GM23338 (cell line): ENCODE results near the gene EGLN2. TPM values are rescaled to one million over a fixed set of nuclear protein-coding genes. Genes with fewer than 3 reads are reported as not detected.

Experiments
- ATAC-seq: fragments of 200-7000 bp; cut with Tn5 transposase; 3 replicates; pipeline ENCODE4 v1.9.1; 2020
- DNase-seq: peaks from one replicate; pipeline ENCODE4 v3.0.0-alpha.2; 2015; ENCODE audit warnings: low spot score
- H2AFZ ChIP-seq: fragments of 200-600 bp; sonication (generic); 2 replicates; pipeline ENCODE4 v1.8.0; 2016; ENCODE audit warnings: antibody characterized with exemption, mild to moderate bottlenecking, moderate library complexity
- H3F3A ChIP-seq: fragments of 200-600 bp; sonication (generic); replicated peaks from 2 replicates; pipeline ENCODE4 v1.8.0; 2017; ENCODE audit warnings: antibody characterized with exemption, mixed run types, low read depth
- H3K27ac ChIP-seq: fragments of 200-600 bp; sonication (generic); 2 replicates; pipeline ENCODE4 v1.6.1; 2016; ENCODE audit warnings: low read depth
- H3K27me3 ChIP-seq: fragments of 200-600 bp; sonication (generic); 2 replicates; pipeline ENCODE4 v1.8.0; 2016; ENCODE audit warnings: mild to moderate bottlenecking, mixed run types, moderate library complexity; ENCODE audit not compliant: insufficient read depth
- H3K36me3 ChIP-seq: fragments of 200-600 bp; sonication (generic); 2 replicates; pipeline ENCODE4 v1.8.0; 2016; ENCODE audit warnings: mild to moderate bottlenecking; ENCODE audit not compliant: insufficient read depth
- H3K4me1 ChIP-seq: fragments of 200-600 bp; sonication (generic); 2 replicates; pipeline ENCODE4 v1.8.0; 2016; ENCODE audit warnings: mild to moderate bottlenecking, moderate library complexity; ENCODE audit not compliant: insufficient read depth
- H3K4me2 ChIP-seq: fragments of 200-600 bp; sonication (generic); 2 replicates; pipeline ENCODE4 v1.7.1; 2017; ENCODE audit warnings: mixed run types
- H3K4me3 ChIP-seq: fragments of 200-600 bp; sonication (generic); 2 replicates; pipeline ENCODE4 v1.6.1; 2016; ENCODE audit warnings: mixed run types
- H3K79me2 ChIP-seq: fragments of 200-600 bp; sonication (generic); replicated peaks from 2 replicates; pipeline ENCODE4 v1.8.0; 2017; ENCODE audit warnings: mild to moderate bottlenecking; ENCODE audit not compliant: insufficient read depth
- H3K9me2 ChIP-seq: fragments of 200-600 bp; sonication (generic); 2 replicates; pipeline ENCODE4 v1.8.0; 2017; ENCODE audit not compliant: insufficient read depth
- H4K20me1 ChIP-seq: fragments of 200-600 bp; sonication (generic); replicated peaks from 2 replicates; pipeline ENCODE4 v1.8.0; 2017; ENCODE audit warnings: mild to moderate bottlenecking; ENCODE audit not compliant: insufficient read depth
- H3K27ac Mint-ChIP-seq: 2 replicates; pipeline ENCODE4 v1.8.0; 2020; ENCODE audit warnings: inconsistent platforms, mild to moderate bottlenecking, moderate library complexity, mixed read lengths
- H3K27me3 Mint-ChIP-seq: 3 replicates; pipeline ENCODE4 v1.8.0; 2022; ENCODE audit warnings: low read depth, mild to moderate bottlenecking, moderate library complexity, mixed read lengths, inconsistent platforms; ENCODE audit not compliant: insufficient read depth, poor library complexity
- H3K36me3 Mint-ChIP-seq: 3 replicates; pipeline ENCODE4 v1.8.0; 2021; ENCODE audit warnings: low read depth, mild to moderate bottlenecking, inconsistent platforms, moderate library complexity, mixed read lengths
- H3K4me1 Mint-ChIP-seq: 3 replicates; pipeline ENCODE4 v1.8.0; 2020; ENCODE audit warnings: mild to moderate bottlenecking, inconsistent platforms, mixed read lengths
- H3K4me3 Mint-ChIP-seq: 3 replicates; pipeline ENCODE4 v1.8.0; 2021; ENCODE audit warnings: moderate library complexity, mild to moderate bottlenecking, inconsistent platforms, mixed read lengths
- H3K9me3 Mint-ChIP-seq: 3 replicates; pipeline ENCODE4 v1.8.0; 2020; ENCODE audit warnings: moderate library complexity, mild to moderate bottlenecking, inconsistent platforms, mixed read lengths
- CREB1 ChIP-seq: fragments of 250-450 bp; sonication (Bioruptor Pico); IDR thresholded peaks from 2 replicates; pipeline ENCODE4 v1.5.0; 2020; ENCODE audit warnings: low read depth, mild to moderate bottlenecking, moderate library complexity
- CTCF ChIP-seq, 2 experiments: fragments of 200-600 bp in 1 of 2; sonication (generic) in 1 of 2; conservative IDR thresholded peaks; 2 replicates each; pipeline versions ENCODE4 v1.5.1 to v1.6.1; 2016 to 2017; ENCODE audit warnings: antibody characterized with exemption in 2 of 2, low read depth in 2 of 2, mild to moderate bottlenecking in 2 of 2, moderate library complexity in 1 of 2
- ETS1 ChIP-seq: IDR thresholded peaks from 2 replicates; pipeline ENCODE4 v1.6.1; 2016; ENCODE audit warnings: antibody characterized with exemption
- EZH2 ChIP-seq: fragments of 200-600 bp; sonication (generic); IDR thresholded peaks from one replicate; pipeline ENCODE4 v1.8.0; 2017; ENCODE audit warnings: antibody characterized with exemption, mild to moderate bottlenecking, low read depth; ENCODE audit not compliant: unreplicated experiment
- EZH2phosphoT487 ChIP-seq: fragments of 200-600 bp; sonication (generic); IDR thresholded peaks from one replicate; pipeline ENCODE4 v1.8.1; 2018; ENCODE audit warnings: antibody characterized with exemption; ENCODE audit not compliant: unreplicated experiment
- JUNB ChIP-seq: IDR thresholded peaks from one replicate; pipeline ENCODE4 v1.6.1; 2016; ENCODE audit warnings: antibody characterized with exemption; ENCODE audit not compliant: unreplicated experiment
- NANOG ChIP-seq: IDR thresholded peaks from 2 replicates; pipeline ENCODE4 v1.6.1; 2016; ENCODE audit warnings: antibody characterized with exemption, borderline replicate concordance
- POLR2AphosphoS5 ChIP-seq: IDR thresholded peaks from 2 replicates; pipeline ENCODE4 v1.6.1; 2016; ENCODE audit warnings: antibody characterized with exemption, low read depth
- REST ChIP-seq: IDR thresholded peaks from one replicate; pipeline ENCODE4 v1.6.1; 2018; ENCODE audit warnings: antibody characterized with exemption; ENCODE audit not compliant: unreplicated experiment
- STAT1 ChIP-seq: IDR thresholded peaks from one replicate; pipeline ENCODE4 v1.6.1; 2016; ENCODE audit warnings: antibody characterized with exemption; ENCODE audit not compliant: unreplicated experiment
- ZNF114 ChIP-seq: fragments of 250-450 bp; sonication (Bioruptor Pico); IDR thresholded peaks from 2 replicates; pipeline ENCODE4 v1.5.0; 2020; ENCODE audit warnings: mild to moderate bottlenecking, moderate library complexity
- ZNF331 ChIP-seq: fragments of 250-450 bp; sonication (Bioruptor Pico); IDR thresholded peaks from 2 replicates; pipeline ENCODE4 v1.5.0; 2020; ENCODE audit warnings: low read depth, mild to moderate bottlenecking, moderate library complexity
- ZNF462 ChIP-seq: fragments of 250-450 bp; sonication (Bioruptor Pico); IDR thresholded peaks from 2 replicates; pipeline ENCODE4 v1.5.0; 2020; ENCODE audit warnings: mild to moderate bottlenecking, moderate library complexity
- polyA plus RNA-seq: library from polyadenylated mRNA; unstranded; fragments of >200 nt; fragmentation: Nextera tagmentation; extraction: Ambion mirVana; gene quantifications from 2 replicates; pipeline ENCODE4 v1.2.1, GENCODE V29; 2016
- total RNA-seq: library from RNA; depleted of rRNA; stranded (reverse); fragments of >200 nt; shearing (Covaris generic); gene quantifications from 2 replicates; pipeline ENCODE4 v1.2.3, GENCODE V29; 2014

The EGLN2 gene
- total and polyA plus RNA-seq, 2 experiments from 2014 or later: 59.9 to 118 TPM

- H3F3A ChIP-seq: peaks cover 60% of the 10 kb centered on the region
- no peak overlapping the region for H2AFZ ChIP-seq
- H3K4me1 ChIP-seq: peaks cover 5% of the 10 kb centered on the region; the same call in 1 of the 2 replicates
- no peaks in the 10 kb centered on the region for H3K27me3 ChIP-seq
- H3K9me2 ChIP-seq: no peaks in the 10 kb centered on the region
- no peak overlapping the region for H3K4me3 Mint-ChIP-seq
- peaks cover 95% of the 10 kb centered on the region for H3K36me3 Mint-ChIP-seq
- DNase-seq: no peak
- ATAC-seq: no peak
- H3K27ac Mint-ChIP-seq: no peak overlapping the region
- peaks cover 63% of the 10 kb centered on the region for H3K79me2 ChIP-seq
- peaks cover 11% of the 10 kb centered on the region for H3K4me1 Mint-ChIP-seq
- H3K4me3 ChIP-seq: no peak overlapping the region
- H3K36me3 ChIP-seq: peaks cover 78% of the 10 kb centered on the region
- TF ChIP-seq CTCF (conservative IDR thresholded peaks at IDR 0.05; ENCODE audit: low read depth in 2 of 2): no peak
- no peak for TF ChIP-seq ETS1
- TF ChIP-seq EZH2: no peak
- no peak for TF ChIP-seq REST
- TF ChIP-seq ZNF114 (CRISPR knock-in tag): no peak
- no peak for TF ChIP-seq POLR2AphosphoS5
- no peak for TF ChIP-seq CREB1 (CRISPR knock-in tag)
- no peak for TF ChIP-seq STAT1
- no peak for TF ChIP-seq ZNF331 (CRISPR knock-in tag)
- TF ChIP-seq EZH2phosphoT487: no peak
- TF ChIP-seq NANOG: no peak
- no peak for TF ChIP-seq JUNB
- TF ChIP-seq ZNF462 (CRISPR knock-in tag): no peak
- peaks cover 73% of the 10 kb centered on the region for H4K20me1 ChIP-seq
- H3K4me2 ChIP-seq: no peak overlapping the region
- H3K27ac ChIP-seq: no peak overlapping the region
- H3K27me3 Mint-ChIP-seq: peaks cover under 1% of the 10 kb centered on the region
- no peaks in the 10 kb centered on the region for H3K9me3 Mint-ChIP-seq
Observed at GRCh38 chr19:40759352-40759751, 39.6 kb upstream of the EGLN2 start.
